GM12872 (cell line): Measurements from ENCODE around the gene SPG21.

Source experiments
- TF ChIP-seq, protein P1 (sequence below): IDR thresholded peaks from 3 replicates; pipeline ENCODE4 v1.5.1; 2011; ENCODE audit warnings: low read depth, mild to moderate bottlenecking, low read length, moderate library complexity; ENCODE audit not compliant: insufficient read depth

Gene SPG21

GRCh38 chr15:65029736-65030208 is 40.1 kb upstream of the SPG21 start:
- TF ChIP-seq, protein P1, sequence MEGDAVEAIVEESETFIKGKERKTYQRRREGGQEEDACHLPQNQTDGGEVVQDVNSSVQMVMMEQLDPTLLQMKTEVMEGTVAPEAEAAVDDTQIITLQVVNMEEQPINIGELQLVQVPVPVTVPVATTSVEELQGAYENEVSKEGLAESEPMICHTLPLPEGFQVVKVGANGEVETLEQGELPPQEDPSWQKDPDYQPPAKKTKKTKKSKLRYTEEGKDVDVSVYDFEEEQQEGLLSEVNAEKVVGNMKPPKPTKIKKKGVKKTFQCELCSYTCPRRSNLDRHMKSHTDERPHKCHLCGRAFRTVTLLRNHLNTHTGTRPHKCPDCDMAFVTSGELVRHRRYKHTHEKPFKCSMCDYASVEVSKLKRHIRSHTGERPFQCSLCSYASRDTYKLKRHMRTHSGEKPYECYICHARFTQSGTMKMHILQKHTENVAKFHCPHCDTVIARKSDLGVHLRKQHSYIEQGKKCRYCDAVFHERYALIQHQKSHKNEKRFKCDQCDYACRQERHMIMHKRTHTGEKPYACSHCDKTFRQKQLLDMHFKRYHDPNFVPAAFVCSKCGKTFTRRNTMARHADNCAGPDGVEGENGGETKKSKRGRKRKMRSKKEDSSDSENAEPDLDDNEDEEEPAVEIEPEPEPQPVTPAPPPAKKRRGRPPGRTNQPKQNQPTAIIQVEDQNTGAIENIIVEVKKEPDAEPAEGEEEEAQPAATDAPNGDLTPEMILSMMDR, result no peak

DNA sequence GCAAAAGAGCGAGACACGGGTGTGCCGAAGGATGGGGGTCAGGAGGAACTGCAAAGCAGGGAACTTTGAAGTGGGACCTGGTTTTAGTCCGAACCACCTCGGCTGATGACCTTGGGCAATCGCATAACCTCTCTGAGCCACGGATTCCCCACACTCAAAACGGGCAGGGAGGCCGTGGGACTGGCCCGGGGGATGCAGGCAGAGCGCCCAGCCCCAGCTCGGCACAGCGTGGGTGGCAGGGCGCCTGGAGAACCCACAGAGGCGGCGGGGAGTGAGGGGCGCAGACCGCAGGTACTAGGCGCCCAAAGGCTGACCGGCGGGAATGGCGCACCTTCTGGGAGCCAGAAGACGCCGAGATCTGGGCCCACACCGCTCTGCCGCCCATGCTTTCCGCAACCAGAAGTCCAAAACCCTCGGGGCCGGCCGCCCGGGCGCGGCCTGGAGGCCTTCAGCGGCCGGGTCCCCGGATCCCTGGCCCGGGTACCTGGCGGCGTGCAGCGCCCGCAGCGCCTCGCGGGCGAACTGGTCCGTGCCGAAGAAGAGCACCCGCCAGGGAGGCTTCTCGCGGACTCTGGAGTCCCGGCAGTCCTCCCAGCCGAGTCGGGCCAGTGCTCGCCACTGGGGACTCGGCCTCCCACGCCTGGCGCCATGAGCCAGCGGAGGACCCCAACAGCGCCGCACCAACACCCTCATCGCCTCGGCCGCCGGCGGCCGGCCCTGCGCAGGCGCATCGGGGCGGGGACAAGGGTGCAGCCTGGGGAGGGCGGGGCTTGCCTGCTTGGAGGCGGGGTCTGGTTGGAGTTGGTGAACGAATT is 39.4 kb upstream of the SPG21 start, which contains the start of gene MTFMT:
Gene MTFMT, minus strand, starts transcription at position 719 of the 815 bp plus-strand sequence. Its CDS starts 26 bp downstream, at position 693.
- TF ChIP-seq, protein P1, result no peak

GRCh38 chr15:65028338-65028737 is 38.6 kb upstream of the SPG21 start:
- TF ChIP-seq, protein P1, result no peak

DNA sequence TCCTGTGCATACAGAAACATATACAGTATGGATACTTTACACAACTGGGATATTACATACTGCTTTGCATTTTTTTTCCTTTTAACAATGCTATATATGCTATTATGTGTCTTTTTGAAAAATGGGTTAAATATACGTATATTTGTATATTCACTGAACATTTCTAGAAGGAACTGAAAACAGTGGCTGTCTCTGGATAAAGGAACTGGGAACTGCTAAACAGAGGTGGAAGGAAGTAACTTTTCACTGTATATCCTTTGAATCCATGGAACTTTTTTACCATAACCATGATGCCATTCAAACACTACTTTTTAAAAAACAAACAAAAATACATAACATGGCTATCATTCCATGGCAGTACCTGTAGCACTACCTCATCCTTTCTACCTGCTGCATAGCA is 37.9 kb upstream of the SPG21 start:
- TF ChIP-seq, protein P1, result no peak

- TF ChIP-seq, protein P1, result no peak
Measured at GRCh38 chr15:65026756-65027155, 37.0 kb upstream of the SPG21 start.

DNA sequence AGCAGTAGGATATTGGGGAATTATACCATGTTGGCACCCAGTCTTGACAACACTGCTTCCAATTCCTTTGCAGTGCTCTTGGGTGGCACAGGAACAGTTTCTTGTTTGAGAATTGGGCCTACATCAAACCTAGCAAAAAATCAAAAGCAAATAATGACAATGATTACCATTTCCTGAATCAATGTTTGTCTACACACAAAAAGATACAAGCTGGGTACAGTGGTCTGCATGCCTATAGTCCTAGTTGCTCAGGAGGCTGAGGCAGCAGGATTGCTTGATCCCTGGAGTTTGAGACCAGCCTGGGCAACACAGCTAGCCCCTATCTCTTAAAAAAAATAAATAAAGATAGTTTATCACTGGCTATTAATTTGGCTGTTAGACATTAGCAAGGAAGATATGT is 31.8 kb upstream of the SPG21 start:
- TF ChIP-seq, protein P1, result no peak

DNA sequence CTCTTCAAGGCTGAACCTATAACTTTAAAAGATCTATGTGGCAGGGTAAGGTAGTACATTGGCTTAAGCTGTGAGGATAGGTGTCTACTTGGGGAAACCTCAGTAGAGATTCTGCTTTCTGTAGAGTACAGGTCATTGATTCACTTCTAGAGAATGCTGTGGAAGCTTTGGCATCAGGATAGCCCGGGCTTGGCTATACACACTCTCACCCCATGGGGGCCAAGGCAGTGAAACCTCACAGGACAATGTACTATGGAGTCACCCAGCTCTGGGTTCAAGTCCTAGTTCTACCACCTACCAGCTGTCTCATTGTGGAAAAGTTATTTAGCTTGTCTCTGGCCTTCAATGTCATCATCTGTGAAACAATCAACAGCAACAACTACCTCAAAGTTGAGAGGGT is 30.7 kb upstream of the SPG21 start:
- TF ChIP-seq, protein P1, result no peak
